GM19452 (cell line): ENCODE measurements around the gene LRRC58.
"Not testable (repeated sequence)": the region's sequence is repeated elsewhere in the genome, so short reads cannot be mapped to it uniquely, and the experiment has no call there.

ENCODE experiments used
- ATAC-seq: cut with Tn5 transposase; IDR thresholded peaks from one replicate; pipeline ENCODE4 v1.9.1; 2021; ENCODE audit not compliant: unreplicated experiment

LRRC58 gene

GRCh38 chr3:120348991-120349854 lies at the start of gene LRRC58:
TSS of gene LRRC58 (minus strand) at chr3:120349354. CDS start at chr3:120349243, 111 bp downstream.
- peak; percentile 89 for ATAC-seq

- ATAC-seq: no peak
Measured at GRCh38 chr3:120396469-120396868, 47.3 kb upstream of the LRRC58 start.

- no peak for ATAC-seq
Measured at GRCh38 chr3:120394347-120394746, 45.2 kb upstream of the LRRC58 start.

GRCh38 chr3:120393761-120394160 lies 44.6 kb upstream of the LRRC58 start:
- ATAC-seq: no peak

- no peak for ATAC-seq
Measured at GRCh38 chr3:120393243-120393642, 44.1 kb upstream of the LRRC58 start.

GRCh38 chr3:120382941-120383447 lies 33.8 kb upstream of the LRRC58 start:
- ATAC-seq: no peak

GRCh38 chr3:120381503-120381902 lies 32.3 kb upstream of the LRRC58 start:
- no peak for ATAC-seq

GRCh38 chr3:120377948-120378347 lies 28.8 kb upstream of the LRRC58 start:
- not testable (repeated sequence) for ATAC-seq

- peak; percentile 48 for ATAC-seq
Measured at GRCh38 chr3:120370463-120370862, 21.3 kb upstream of the LRRC58 start.

GRCh38 chr3:120369037-120369467 lies 19.9 kb upstream of the LRRC58 start:
- peak; percentile 94 for ATAC-seq

- no peak for ATAC-seq
Measured at GRCh38 chr3:120368172-120368571, 19.0 kb upstream of the LRRC58 start.

- ATAC-seq: no peak
Measured at GRCh38 chr3:120364821-120365220, 15.7 kb upstream of the LRRC58 start.

GRCh38 chr3:120364101-120364500 lies 14.9 kb upstream of the LRRC58 start:
- no peak for ATAC-seq

GRCh38 chr3:120357807-120358206 lies 8.7 kb upstream of the LRRC58 start:
- ATAC-seq: no peak

GRCh38 chr3:120355486-120355885 lies 6.3 kb upstream of the LRRC58 start:
- no peak for ATAC-seq

GRCh38 chr3:120353463-120353862 lies 4.3 kb upstream of the LRRC58 start:
- ATAC-seq: no peak

- no peak for ATAC-seq
Measured at GRCh38 chr3:120352017-120352416, 2.9 kb upstream of the LRRC58 start.

- no peak for ATAC-seq
Measured at GRCh38 chr3:120350401-120350941, 1.3 kb upstream of the LRRC58 start.

- ATAC-seq: no peak
Measured at GRCh38 chr3:120349855-120350125, 636 bp upstream of the LRRC58 start.

- peak; percentile 46 for ATAC-seq
Measured at GRCh38 chr3:120348065-120348990, 826 bp downstream of the LRRC58 start.

GRCh38 chr3:120344349-120344748 lies 4.8 kb downstream of the LRRC58 start:
- no peak for ATAC-seq
